ENCODE measurements around the gene MEIS1. TPM values are rescaled to one million over a fixed set of nuclear protein-coding genes. Genes with fewer than 3 reads are reported as not detected.

The MEIS1 gene
- total and polyA plus RNA-seq, 2 donors (not counting 3 experiments of a cell fraction or from before 2014, with no cell fraction given): 10.0 to 26.5 TPM

GRCh38 chr2:66498289-66498975 lies 63.5 kb downstream of the MEIS1 start:
- intact Hi-C loops (cut with micrococcal nuclease) (no loop called here), dilution Hi-C loops (cut with MboI; ENCODE audit: extremely low pct_ligation_motif_present, low sequenced_read_pairs) (no loop called here)
- Histone ChIP-seq H4K20me1 (replicated peaks; ENCODE audit: control insufficient read depth, extremely low read depth, insufficient read depth, low read length) (no peaks in the 10 kb centered on the region), H2AFZ (ENCODE audit: low read depth, low read length) (no peak overlapping the region), H3K9ac (replicated peaks; ENCODE audit: extremely low read depth, insufficient read depth, low read length) (no peak overlapping the region), H3K4me3 (replicated peaks in 1 of 3; ENCODE audit: insufficient read depth in 1 of 3, low read depth in 1 of 3, low read length in 3 of 3) (no peak overlapping the region), H3K36me3 (ENCODE audit: control insufficient read depth in 2 of 2, extremely low read depth in 1 of 2, insufficient read depth in 2 of 2, low read length in 2 of 2) (no peaks in the 10 kb centered on the region), H3K79me2 (ENCODE audit: control insufficient read depth, insufficient read depth, low read length) (no peaks in the 10 kb centered on the region), H3K27ac (ENCODE audit: insufficient read depth, low read depth, low read length) (no peak overlapping the region), H3K4me2 (ENCODE audit: insufficient read depth, low read length) (no peak overlapping the region), H3K9me1 (replicated peaks; ENCODE audit: control insufficient read depth, extremely low read depth, insufficient read depth, low read length) (no peaks in the 10 kb centered on the region), H3K9me3 (replicated peaks; ENCODE audit: control insufficient read depth, insufficient read depth, low read length) (no peaks in the 10 kb centered on the region), H3K27me3 (ENCODE audit: control insufficient read depth in 2 of 2, insufficient read depth in 2 of 2, low read length in 2 of 2) (no peaks in the 10 kb centered on the region), H3K4me1 (ENCODE audit: control insufficient read depth, extremely low read depth, insufficient read depth, low read length) (peaks cover 3% of the 10 kb centered on the region)
- no peak for FAIRE-seq
- no TSS peak for BruUV-seq (replicated peaks)
- TF ChIP-seq POLR2AphosphoS5 (IDR thresholded peaks at IDR 0.05; ENCODE audit: insufficient read depth, low read depth, low read length): no peak
- TF ChIP-seq FOS (IDR thresholded peaks at IDR 0.05; ENCODE audit: borderline replicate concordance, insufficient read depth, low read length): no peak
- no peak for TF ChIP-seq GATA2 (IDR thresholded peaks at IDR 0.05; ENCODE audit: insufficient read depth, insufficient read length, low read depth, low read length)
- no peak for TF ChIP-seq MYC (IDR thresholded peaks at IDR 0.05; ENCODE audit: low read depth, low read length)
- TF ChIP-seq EZH2 (IDR thresholded peaks at IDR 0.05; ENCODE audit: borderline replicate concordance, low read depth, low read length, severe bottlenecking): no peak
- no peak for TF ChIP-seq CTCF (IDR thresholded peaks at IDR 0.05; ENCODE audit: extremely low read depth in 1 of 2, insufficient read depth in 1 of 2, low read depth in 1 of 2, low read length in 2 of 2)
- TF ChIP-seq MAX (IDR thresholded peaks at IDR 0.05; ENCODE audit: insufficient read depth, insufficient read length): no peak
- TF ChIP-seq POLR2A (IDR thresholded peaks at IDR 0.05; ENCODE audit: low read depth, low read length): no peak
- no peak for TF ChIP-seq JUN (IDR thresholded peaks at IDR 0.05; ENCODE audit: borderline replicate concordance, insufficient read depth, insufficient read length, low read depth)
- no peak for DNase-seq (ENCODE audit: low read depth, low spot score)
- ChIA-PET CTCF (interaction anchor here (0.9 to 2.0 kb wide), 4 partner anchors 9 to 69 kb away, joined by 3 to 11 read pairs (median 3); no protein-coding TSS in a partner anchor), POLR2A (no interaction called here)

Data from endothelial cell of umbilical vein (primary cell).